HEK293 (cell line): ENCODE measurements around the gene MS4A5.

Experiments used
- CTCF ChIA-PET: fragments of 350-600 bp; formaldehyde crosslinking; extraction: SDS; loops from one replicate; lab custom pipeline; 2021; ENCODE audit warnings: antibody characterized with exemption; lab: Yijun Ruan, JAX
- POLR2A ChIA-PET: fragments of 300-600 bp; formaldehyde crosslinking; extraction: SDS; loops from one replicate; lab custom pipeline; 2020; ENCODE audit warnings: antibody characterized with exemption, inconsistent platforms; lab: Yijun Ruan, JAX
- H3K27ac ChIP-seq: fragments of 200-500 bp; sonication (Bioruptor generic); 2 replicates; pipeline ENCODE4 v1.5.1; 2014; ENCODE audit warnings: low read depth, low read length, control low read depth, inconsistent platforms; ENCODE audit errors: extremely low read depth
- H3K36me3 ChIP-seq, 2 experiments: fragments of 200-500 bp in 1 of 2; sonication (Bioruptor generic) in 1 of 2; 1 replicate in 1 of 2; 2 replicates in 1 of 2; pipeline ENCODE4 v1.5.1; 2014 to 2017; ENCODE audit warnings: inconsistent platforms in 2 of 2, low read length in 2 of 2; ENCODE audit not compliant: control insufficient read depth in 2 of 2, insufficient read depth in 1 of 2
- H3K4me1 ChIP-seq: fragments of 200-500 bp; sonication (Bioruptor generic); 2 replicates; pipeline ENCODE4 v1.5.1; 2014; ENCODE audit warnings: mild to moderate bottlenecking, low read length, inconsistent platforms; ENCODE audit not compliant: control insufficient read depth, insufficient read depth
- H3K4me3 ChIP-seq: 2 replicates; pipeline ENCODE4 v1.5.1; 2011; ENCODE audit warnings: low read depth, mild to moderate bottlenecking, control low read depth, low read length, moderate library complexity
- H3K9me3 ChIP-seq: fragments of 200-500 bp; sonication (Bioruptor generic); 2 replicates; pipeline ENCODE4 v1.5.1; 2014; ENCODE audit warnings: low read depth, low read length, inconsistent platforms; ENCODE audit not compliant: control insufficient read depth, insufficient read depth
- HOXA7 ChIP-seq: sonication (generic); formaldehyde crosslinking; IDR thresholded peaks from 2 replicates; pipeline ENCODE4 v1.8.1; 2022; ENCODE audit warnings: missing genetic modification reagents, borderline replicate concordance
- HOXD13 ChIP-seq: sonication (generic); formaldehyde crosslinking; IDR thresholded peaks from 2 replicates; pipeline ENCODE4 v1.8.0; 2022; ENCODE audit warnings: missing genetic modification reagents, borderline replicate concordance
- KLF16 ChIP-seq: fragments of 450-650 bp; formaldehyde crosslinking; IDR thresholded peaks from 2 replicates; pipeline ENCODE4 v1.5.1; 2017; ENCODE audit warnings: missing biosample characterization, missing genetic modification characterization
- MEIS1 ChIP-seq: sonication (generic); formaldehyde crosslinking; IDR thresholded peaks from 2 replicates; pipeline ENCODE4 v1.8.1; 2022; ENCODE audit warnings: missing genetic modification reagents, mild to moderate bottlenecking, borderline replicate concordance
- OSR2 ChIP-seq: fragments of 450-650 bp; formaldehyde crosslinking; IDR thresholded peaks from 2 replicates; pipeline ENCODE4 v1.5.1; 2016; ENCODE audit warnings: missing biosample characterization, missing genetic modification characterization
- REPIN1 ChIP-seq: fragments of 450-650 bp; formaldehyde crosslinking; IDR thresholded peaks from 2 replicates; pipeline ENCODE4 v1.5.1; 2017; ENCODE audit warnings: missing biosample characterization, missing genetic modification characterization, low read depth
- ZBTB21 ChIP-seq: fragments of 450-650 bp; formaldehyde crosslinking; IDR thresholded peaks from 2 replicates; pipeline ENCODE4 v1.5.1; 2017; ENCODE audit warnings: missing biosample characterization, missing genetic modification characterization
- ZBTB48 ChIP-seq: fragments of 450-650 bp; formaldehyde crosslinking; IDR thresholded peaks from 2 replicates; pipeline ENCODE4 v1.5.1; 2016; ENCODE audit warnings: missing biosample characterization, missing genetic modification characterization
- ZFP3 ChIP-seq: fragments of 450-650 bp; formaldehyde crosslinking; IDR thresholded peaks from 2 replicates; pipeline ENCODE4 v1.5.1; 2016; ENCODE audit warnings: low read depth, missing biosample characterization, missing genetic modification characterization
- ZFP69B ChIP-seq: fragments of 450-650 bp; formaldehyde crosslinking; IDR thresholded peaks from 2 replicates; pipeline ENCODE4 v1.5.1; 2016; ENCODE audit warnings: missing biosample characterization, missing genetic modification characterization
- ZIC2 ChIP-seq: fragments of 450-650 bp; formaldehyde crosslinking; IDR thresholded peaks from 2 replicates; pipeline ENCODE4 v1.5.1; 2016; ENCODE audit warnings: missing biosample characterization, missing genetic modification characterization
- ZNF138 ChIP-seq: fragments of 450-650 bp; formaldehyde crosslinking; IDR thresholded peaks from 2 replicates; pipeline ENCODE4 v1.5.1; 2016; ENCODE audit warnings: missing biosample characterization, missing genetic modification characterization, borderline replicate concordance
- ZNF140 ChIP-seq: fragments of 450-650 bp; formaldehyde crosslinking; IDR thresholded peaks from 2 replicates; pipeline ENCODE4 v1.5.1; 2016; ENCODE audit warnings: missing biosample characterization, missing genetic modification characterization
- ZNF146 ChIP-seq: fragments of 450-650 bp; formaldehyde crosslinking; IDR thresholded peaks from 2 replicates; pipeline ENCODE4 v1.5.1; 2016; ENCODE audit warnings: missing biosample characterization, missing genetic modification characterization
- ZNF169 ChIP-seq: fragments of 450-650 bp; formaldehyde crosslinking; IDR thresholded peaks from 2 replicates; pipeline ENCODE4 v1.5.1; 2016; ENCODE audit warnings: missing biosample characterization, missing genetic modification characterization
- ZNF175 ChIP-seq: fragments of 450-650 bp; formaldehyde crosslinking; IDR thresholded peaks from 2 replicates; pipeline ENCODE4 v1.5.1; 2016; ENCODE audit warnings: missing biosample characterization, missing genetic modification characterization
- ZNF239 ChIP-seq: fragments of 450-650 bp; formaldehyde crosslinking; IDR thresholded peaks from 2 replicates; pipeline ENCODE4 v1.5.1; 2016; ENCODE audit warnings: missing biosample characterization, missing genetic modification characterization
- ZNF266 ChIP-seq: fragments of 450-650 bp; formaldehyde crosslinking; IDR thresholded peaks from 2 replicates; pipeline ENCODE4 v1.5.1; 2016; ENCODE audit warnings: missing biosample characterization, missing genetic modification characterization, low read depth
- ZNF335 ChIP-seq: fragments of 450-650 bp; formaldehyde crosslinking; conservative IDR thresholded peaks from 2 replicates; pipeline ENCODE4 v1.5.1; 2016; ENCODE audit warnings: missing biosample characterization, missing genetic modification characterization
- ZNF341 ChIP-seq: fragments of 450-650 bp; formaldehyde crosslinking; IDR thresholded peaks from 2 replicates; pipeline ENCODE4; 2016; ENCODE audit warnings: low read depth, missing biosample characterization, missing genetic modification characterization
- ZNF366 ChIP-seq: fragments of 450-650 bp; formaldehyde crosslinking; conservative IDR thresholded peaks from 2 replicates; pipeline ENCODE4 v1.5.1; 2016; ENCODE audit warnings: missing biosample characterization, missing genetic modification characterization
- ZNF426 ChIP-seq: fragments of 450-650 bp; formaldehyde crosslinking; IDR thresholded peaks from 2 replicates; pipeline ENCODE4 v1.5.1; 2017; ENCODE audit warnings: missing biosample characterization, missing genetic modification characterization, mild to moderate bottlenecking, inconsistent platforms, moderate library complexity
- ZNF560 ChIP-seq: fragments of 450-650 bp; formaldehyde crosslinking; IDR thresholded peaks from 2 replicates; pipeline ENCODE4 v1.5.1; 2017; ENCODE audit warnings: missing biosample characterization, missing genetic modification characterization, borderline replicate concordance
- ZNF596 ChIP-seq: fragments of 450-650 bp; IDR thresholded peaks from 2 replicates; pipeline ENCODE4 v1.5.0; 2018; ENCODE audit warnings: missing biosample characterization, mild to moderate bottlenecking, missing genetic modification characterization, moderate library complexity
- ZNF664 ChIP-seq: fragments of 450-650 bp; formaldehyde crosslinking; IDR thresholded peaks from 2 replicates; pipeline ENCODE4 v1.5.1; 2016; ENCODE audit warnings: missing biosample characterization, missing genetic modification characterization
- ZNF768 ChIP-seq: fragments of 450-650 bp; formaldehyde crosslinking; IDR thresholded peaks from 2 replicates; pipeline ENCODE4 v1.5.1; 2018; ENCODE audit warnings: missing biosample characterization, mild to moderate bottlenecking, missing genetic modification characterization
- TF ChIP-seq, protein P1 (sequence below): fragments of 450-650 bp; formaldehyde crosslinking; IDR thresholded peaks from 2 replicates; pipeline ENCODE4; 2016; ENCODE audit warnings: missing biosample characterization, missing genetic modification characterization
- TF ChIP-seq, protein P2 (sequence below): fragments of 450-650 bp; formaldehyde crosslinking; IDR thresholded peaks from 2 replicates; pipeline ENCODE4 v1.5.1; 2017; ENCODE audit warnings: missing biosample characterization, missing genetic modification characterization
- TF ChIP-seq, protein P3 (sequence below): fragments of 450-650 bp; formaldehyde crosslinking; IDR thresholded peaks from 2 replicates; pipeline ENCODE4 v1.5.1; 2016; ENCODE audit warnings: missing biosample characterization, missing genetic modification characterization
- TF ChIP-seq, protein P4 (sequence below): fragments of 450-650 bp; formaldehyde crosslinking; IDR thresholded peaks from 2 replicates; pipeline ENCODE4 v1.5.1; 2016; ENCODE audit warnings: missing biosample characterization, missing genetic modification characterization

The MS4A5 gene

DNA sequence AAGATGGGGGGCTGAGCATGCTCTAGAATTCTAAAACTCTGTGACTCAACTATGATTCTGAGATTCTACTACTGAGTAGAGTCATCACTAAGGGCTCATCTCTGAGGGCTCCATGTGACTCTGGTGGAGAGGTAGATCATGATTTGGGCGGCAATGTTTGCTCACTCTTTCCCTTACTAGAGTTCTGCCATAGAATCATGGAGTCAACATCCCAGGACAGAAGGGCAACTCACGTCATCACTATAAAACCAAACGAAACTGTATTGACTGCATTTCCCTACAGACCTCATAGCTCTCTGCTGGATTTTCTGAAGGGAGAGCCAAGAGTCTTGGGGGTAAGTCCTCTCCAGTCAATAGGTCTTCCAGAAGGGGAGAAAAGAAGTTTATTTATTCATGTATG is 33.0 kb upstream of the MS4A5 start, which contains the start of gene MS4A14:
MS4A14 (plus strand) TSS at position 78 of the 400 bp plus-strand sequence; CDS start at position 198, 120 bp downstream.
- no peaks in the 10 kb centered on the region for H3K36me3 ChIP-seq
- H3K4me1 ChIP-seq: no peaks in the 10 kb centered on the region
- TF ChIP-seq ZNF175 (tag by site-specific recombination): no peak
- no peak for TF ChIP-seq ZBTB21 (tag by site-specific recombination)
- no peak for TF ChIP-seq ZNF335 (tag by site-specific recombination)
- TF ChIP-seq ZNF560 (tag by site-specific recombination): no peak
- no peak for TF ChIP-seq ZNF596
- no peak for TF ChIP-seq ZNF169 (tag by site-specific recombination)
- no peak for TF ChIP-seq ZNF138
- TF ChIP-seq ZNF239 (tag by site-specific recombination): no peak
- no peak for TF ChIP-seq REPIN1 (tag by site-specific recombination)
- TF ChIP-seq KLF16: no peak
- no peak for TF ChIP-seq HOXD13 (CRISPR knock-in tag)
- no peak for TF ChIP-seq ZNF140 (tag by site-specific recombination)
- TF ChIP-seq ZIC2 (tag by site-specific recombination): no peak
- no peak for TF ChIP-seq HOXA7 (CRISPR knock-in tag)
- TF ChIP-seq, protein P1, sequence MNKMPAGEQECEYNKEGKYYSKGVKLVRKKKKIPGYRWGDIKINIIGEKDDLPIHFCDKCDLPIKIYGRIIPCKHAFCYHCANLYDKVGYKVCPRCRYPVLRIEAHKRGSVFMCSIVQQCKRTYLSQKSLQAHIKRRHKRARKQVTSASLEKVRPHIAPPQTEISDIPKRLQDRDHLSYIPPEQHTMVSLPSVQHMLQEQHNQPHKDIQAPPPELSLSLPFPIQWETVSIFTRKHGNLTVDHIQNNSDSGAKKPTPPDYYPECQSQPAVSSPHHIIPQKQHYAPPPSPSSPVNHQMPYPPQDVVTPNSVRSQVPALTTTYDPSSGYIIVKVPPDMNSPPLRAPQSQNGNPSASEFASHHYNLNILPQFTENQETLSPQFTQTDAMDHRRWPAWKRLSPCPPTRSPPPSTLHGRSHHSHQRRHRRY: no peak
- TF ChIP-seq OSR2: no peak
- no peak for TF ChIP-seq ZFP3
- no peak for TF ChIP-seq ZNF768
- ChIA-PET CTCF (interaction anchor here (0.6 to 1.0 kb wide), 2 partner anchors 34 to 52 kb away, joined by 3 read pairs; no protein-coding TSS in a partner anchor), POLR2A (no interaction called here)
- H3K27ac ChIP-seq: no peak within 1 kb of the TSS
- no peak within 1 kb of the TSS for H3K4me3 ChIP-seq
- H3K9me3 ChIP-seq: no peaks in the 10 kb centered on the region

DNA sequence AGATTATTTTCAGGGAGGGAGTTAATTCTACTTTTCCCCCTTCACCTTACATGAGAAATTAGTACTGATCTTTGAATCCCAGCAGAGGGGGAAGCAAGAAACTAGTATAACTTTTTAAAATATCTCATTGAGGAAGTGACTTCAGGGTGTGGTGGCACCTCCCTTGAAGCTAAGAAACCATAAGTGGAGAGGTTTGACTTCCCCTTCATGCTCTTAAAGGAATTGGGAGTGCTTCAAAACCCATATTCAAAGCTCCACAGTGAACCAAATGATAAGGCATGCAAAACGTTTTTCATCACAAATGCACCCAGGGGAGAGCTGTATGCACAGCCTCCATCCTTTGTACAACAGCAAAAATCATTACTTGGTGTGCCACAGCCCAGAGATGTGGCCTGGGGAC is 32.6 kb upstream of the MS4A5 start:
- no peak overlapping the region for H3K4me3 ChIP-seq
- H3K4me1 ChIP-seq: no peaks in the 10 kb centered on the region
- TF ChIP-seq ZNF341 (tag by site-specific recombination): no peak
- H3K36me3 ChIP-seq: no peaks in the 10 kb centered on the region
- ChIA-PET POLR2A (no interaction called here), CTCF (interaction anchor here (0.6 to 1.0 kb wide), 2 partner anchors 34 to 52 kb away, joined by 3 read pairs; no protein-coding TSS in a partner anchor)
- H3K9me3 ChIP-seq: no peaks in the 10 kb centered on the region
- no peak overlapping the region for H3K27ac ChIP-seq

DNA sequence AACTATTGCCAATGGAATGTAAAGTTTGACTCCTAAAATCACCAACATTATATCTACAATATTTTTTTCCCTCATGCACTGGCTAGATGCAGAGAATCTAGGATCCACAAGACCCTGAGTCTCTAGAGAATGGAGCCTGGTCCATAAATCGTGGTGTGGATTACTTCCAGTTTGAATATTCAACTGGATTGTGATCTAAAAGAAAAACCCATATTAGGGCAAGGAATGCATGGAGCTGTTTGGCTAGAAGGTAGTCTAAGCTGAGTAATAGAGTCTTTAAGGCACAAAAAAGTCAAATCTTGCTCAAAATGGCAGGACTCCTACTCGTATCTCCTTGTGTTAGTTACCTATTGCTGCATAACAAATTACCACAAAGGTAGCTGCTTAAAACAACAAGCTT is 9.4 kb upstream of the MS4A5 start:
- ChIA-PET POLR2A (no interaction called here), CTCF (no interaction called here)
- Histone ChIP-seq H3K4me1 (no peaks in the 10 kb centered on the region), H3K36me3 (no peaks in the 10 kb centered on the region), H3K9me3 (no peaks in the 10 kb centered on the region), H3K4me3 (no peak overlapping the region), H3K27ac (no peak overlapping the region)
- TF ChIP-seq ZNF366 (no peak), ZBTB48 (tag by site-specific recombination) (no peak), ZNF426 (no peak), MEIS1 (CRISPR knock-in tag) (no peak), ZNF664 (no peak), ZFP69B (tag by site-specific recombination) (no peak), ZNF146 (no peak), ZNF266 (tag by site-specific recombination) (no peak), HOXA7 (CRISPR knock-in tag) (no peak)
- TF ChIP-seq, protein P2, sequence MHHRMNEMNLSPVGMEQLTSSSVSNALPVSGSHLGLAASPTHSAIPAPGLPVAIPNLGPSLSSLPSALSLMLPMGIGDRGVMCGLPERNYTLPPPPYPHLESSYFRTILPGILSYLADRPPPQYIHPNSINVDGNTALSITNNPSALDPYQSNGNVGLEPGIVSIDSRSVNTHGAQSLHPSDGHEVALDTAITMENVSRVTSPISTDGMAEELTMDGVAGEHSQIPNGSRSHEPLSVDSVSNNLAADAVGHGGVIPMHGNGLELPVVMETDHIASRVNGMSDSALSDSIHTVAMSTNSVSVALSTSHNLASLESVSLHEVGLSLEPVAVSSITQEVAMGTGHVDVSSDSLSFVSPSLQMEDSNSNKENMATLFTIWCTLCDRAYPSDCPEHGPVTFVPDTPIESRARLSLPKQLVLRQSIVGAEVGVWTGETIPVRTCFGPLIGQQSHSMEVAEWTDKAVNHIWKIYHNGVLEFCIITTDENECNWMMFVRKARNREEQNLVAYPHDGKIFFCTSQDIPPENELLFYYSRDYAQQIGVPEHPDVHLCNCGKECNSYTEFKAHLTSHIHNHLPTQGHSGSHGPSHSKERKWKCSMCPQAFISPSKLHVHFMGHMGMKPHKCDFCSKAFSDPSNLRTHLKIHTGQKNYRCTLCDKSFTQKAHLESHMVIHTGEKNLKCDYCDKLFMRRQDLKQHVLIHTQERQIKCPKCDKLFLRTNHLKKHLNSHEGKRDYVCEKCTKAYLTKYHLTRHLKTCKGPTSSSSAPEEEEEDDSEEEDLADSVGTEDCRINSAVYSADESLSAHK (tag by site-specific recombination): no peak
- TF ChIP-seq, protein P3, sequence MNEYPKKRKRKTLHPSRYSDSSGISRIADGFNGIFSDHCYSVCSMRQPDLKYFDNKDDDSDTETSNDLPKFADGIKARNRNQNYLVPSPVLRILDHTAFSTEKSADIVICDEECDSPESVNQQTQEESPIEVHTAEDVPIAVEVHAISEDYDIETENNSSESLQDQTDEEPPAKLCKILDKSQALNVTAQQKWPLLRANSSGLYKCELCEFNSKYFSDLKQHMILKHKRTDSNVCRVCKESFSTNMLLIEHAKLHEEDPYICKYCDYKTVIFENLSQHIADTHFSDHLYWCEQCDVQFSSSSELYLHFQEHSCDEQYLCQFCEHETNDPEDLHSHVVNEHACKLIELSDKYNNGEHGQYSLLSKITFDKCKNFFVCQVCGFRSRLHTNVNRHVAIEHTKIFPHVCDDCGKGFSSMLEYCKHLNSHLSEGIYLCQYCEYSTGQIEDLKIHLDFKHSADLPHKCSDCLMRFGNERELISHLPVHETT (tag by site-specific recombination): no peak
- TF ChIP-seq, protein P4, sequence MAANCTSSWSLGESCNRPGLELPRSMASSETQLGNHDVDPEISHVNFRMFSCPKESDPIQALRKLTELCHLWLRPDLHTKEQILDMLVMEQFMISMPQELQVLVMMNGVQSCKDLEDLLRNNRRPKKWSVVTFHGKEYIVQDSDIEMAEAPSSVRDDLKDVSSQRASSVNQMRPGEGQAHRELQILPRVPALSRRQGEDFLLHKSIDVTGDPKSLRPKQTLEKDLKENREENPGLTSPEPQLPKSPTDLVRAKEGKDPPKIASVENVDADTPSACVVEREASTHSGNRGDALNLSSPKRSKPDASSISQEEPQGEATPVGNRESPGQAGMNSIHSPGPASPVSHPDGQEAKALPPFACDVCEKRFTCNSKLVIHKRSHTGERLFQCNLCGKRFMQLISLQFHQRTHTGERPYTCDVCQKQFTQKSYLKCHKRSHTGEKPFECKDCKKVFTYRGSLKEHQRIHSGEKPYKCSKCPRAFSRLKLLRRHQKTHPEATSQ: no peak
